Ascending aorta (tissue), 2 donors: ENCODE results near the gene TIMM17A. TPM values are rescaled to one million over a fixed set of nuclear protein-coding genes. Genes with fewer than 3 reads are reported as not detected.
"Not testable (repeated sequence)": the region's sequence is repeated elsewhere in the genome, so short reads cannot be mapped to it uniquely, and the experiment has no call there.

ENCODE experiments used
- DNase-seq, 2 donors: peaks; one replicate each; pipeline ENCODE4 v3.0.0-alpha.2; 2019; ENCODE audit warnings: low spot score in 2 of 2
- H3K27ac ChIP-seq, 2 donors: fragments of 200-600 bp; sonication (generic); one replicate each; pipeline ENCODE4 v1.5.1; 2016 to 2017; ENCODE audit warnings: mild to moderate bottlenecking in 1 of 2
- H3K27me3 ChIP-seq: fragments of 200-600 bp; sonication (generic); one replicate; pipeline ENCODE4 v1.5.1; 2017
- H3K36me3 ChIP-seq, 2 donors: fragments of 200-600 bp; sonication (generic); one replicate each; pipeline ENCODE4 v1.5.1; 2016
- H3K4me1 ChIP-seq, 2 donors: fragments of 200-600 bp; sonication (generic); one replicate each; pipeline ENCODE4 v1.5.1; 2016 to 2017; ENCODE audit warnings: mild to moderate bottlenecking in 1 of 2
- H3K4me3 ChIP-seq, 2 donors: fragments of 200-600 bp; sonication (generic); one replicate each; pipeline ENCODE4 v1.5.1; 2016 to 2017; ENCODE audit warnings: mild to moderate bottlenecking in 1 of 2
- H3K9me3 ChIP-seq, 2 donors: fragments of 200-600 bp; sonication (generic); one replicate each; pipeline ENCODE4 v1.5.1; 2016
- CTCF ChIP-seq, 3 experiments: fragments of 200-600 bp in 2 of 3; fragments of 450-650 bp in 1 of 3; sonication (generic) in 2 of 3; IDR thresholded peaks; one replicate each; pipeline ENCODE4 v1.5.1; 2016 to 2019; ENCODE audit warnings: antibody characterized with exemption in 3 of 3, mild to moderate bottlenecking in 1 of 3, moderate library complexity in 1 of 3
- intact Hi-C: fragments of 100-400 bp; cut with DNase I; formaldehyde crosslinking; loops from one replicate; pipeline ENCODE4 v1.15.1; 2023
- total RNA-seq: library from RNA; depleted of rRNA; stranded (reverse); fragments of >200 nt; gene quantifications from one replicate; pipeline ENCODE4 v1.1.0, GENCODE V29; 2016

Gene TIMM17A
- total RNA-seq, 1 donor from 2014 or later, result 7.9 TPM

- TF ChIP-seq CTCF (IDR thresholded peaks at IDR 0.05), result no peak
- no peaks in the 10 kb centered on the region for H3K27me3 ChIP-seq
- no peaks in the 10 kb centered on the region for H3K9me3 ChIP-seq
- H3K36me3 ChIP-seq, result peaks cover 14 to 54% of the 10 kb centered on the region in 2 donors
- DNase-seq, result no peak
- peaks cover 25 to 66% of the 10 kb centered on the region in 2 donors for H3K4me1 ChIP-seq
- intact Hi-C loops, result no loop called here
- peak overlapping the region; percentile 81 to 87 for H3K27ac ChIP-seq
- H3K4me3 ChIP-seq, result peak overlapping the region in 1 of 2 donors; percentile 91
Measured at GRCh38 chr1:201933840-201934430, 21.4 kb upstream of the TIMM17A start.

GRCh38 chr1:201937624-201938213, 17.6 kb upstream of the TIMM17A start:
- Histone ChIP-seq H3K9me3 (no peaks in the 10 kb centered on the region), H3K27me3 (no peaks in the 10 kb centered on the region), H3K27ac (peak overlapping the region; percentile 81 to 87), H3K4me3 (peak overlapping the region; percentile 26 to 91), H3K36me3 (peaks cover 16 to 36% of the 10 kb centered on the region in 2 donors), H3K4me1 (peaks cover 24 to 44% of the 10 kb centered on the region in 2 donors)
- TF ChIP-seq CTCF (IDR thresholded peaks at IDR 0.05), result no peak
- DNase-seq, result no peak
- intact Hi-C loops, result loop anchor here (2.0 kb wide), 1 partner anchor 21 kb away; no protein-coding TSS in a partner anchor

GRCh38 chr1:201938440-201939035, 16.8 kb upstream of the TIMM17A start:
- peak overlapping the region; percentile 26 to 91 for H3K4me3 ChIP-seq
- intact Hi-C loops, result loop anchor here (2.0 kb wide), 1 partner anchor 22 kb away; no protein-coding TSS in a partner anchor
- H3K4me1 ChIP-seq, result peaks cover 24 to 44% of the 10 kb centered on the region in 2 donors
- peak overlapping the region; percentile 81 to 87 for H3K27ac ChIP-seq
- TF ChIP-seq CTCF (IDR thresholded peaks at IDR 0.05), result no peak
- peaks cover 19 to 43% of the 10 kb centered on the region in 2 donors for H3K36me3 ChIP-seq
- DNase-seq, result no peak
- no peaks in the 10 kb centered on the region for H3K27me3 ChIP-seq
- no peaks in the 10 kb centered on the region for H3K9me3 ChIP-seq

GRCh38 chr1:201939148-201939547, 16.2 kb upstream of the TIMM17A start:
- peak overlapping the region; percentile 81 to 87 for H3K27ac ChIP-seq
- H3K4me3 ChIP-seq, result peak overlapping the region; percentile 26 to 91
- no peak for TF ChIP-seq CTCF (IDR thresholded peaks at IDR 0.05)
- peaks cover 23 to 41% of the 10 kb centered on the region in 2 donors for H3K4me1 ChIP-seq
- H3K36me3 ChIP-seq, result peaks cover 25 to 49% of the 10 kb centered on the region in 2 donors
- intact Hi-C loops, result loop anchor here (2.0 kb wide), 1 partner anchor 22 kb away; no protein-coding TSS in a partner anchor
- H3K9me3 ChIP-seq, result no peaks in the 10 kb centered on the region
- no peaks in the 10 kb centered on the region for H3K27me3 ChIP-seq
- no peak for DNase-seq

GRCh38 chr1:201939574-201939973, 15.7 kb upstream of the TIMM17A start:
- Histone ChIP-seq H3K27ac (peak overlapping the region; percentile 81 to 87), H3K9me3 (no peaks in the 10 kb centered on the region), H3K4me3 (peak overlapping the region; percentile 72 to 91), H3K36me3 (peaks cover 30 to 53% of the 10 kb centered on the region in 2 donors), H3K27me3 (no peaks in the 10 kb centered on the region), H3K4me1 (peaks cover 21 to 37% of the 10 kb centered on the region in 2 donors)
- intact Hi-C loops, result loop anchor here (2.0 kb wide), 1 partner anchor 23 kb away; no protein-coding TSS in a partner anchor
- TF ChIP-seq CTCF (IDR thresholded peaks at IDR 0.05), result no peak
- DNase-seq, result no peak

- not testable (repeated sequence) for DNase-seq
Measured at GRCh38 chr1:201940316-201940715, 15.0 kb upstream of the TIMM17A start.

More at GRCh38 chr1:201940316-201940715, 15.0 kb upstream of the TIMM17A start:
- H3K27me3 ChIP-seq, intact Hi-C loops, H3K9me3 ChIP-seq: not testable (repeated sequence)
- Histone ChIP-seq H3K4me3 (peak overlapping the region; percentile 72 to 91), H3K36me3 (peaks cover 34 to 52% of the 10 kb centered on the region in 2 donors), H3K27ac (peak overlapping the region; percentile 81 to 87), H3K4me1 (peaks cover 21 to 31% of the 10 kb centered on the region in 2 donors)
